Neural progenitor cell (in vitro differentiated cells): Measurements from ENCODE around the gene ZNF219. TPM values are rescaled to one million over a fixed set of nuclear protein-coding genes. Genes with fewer than 3 reads are reported as not detected.
A peak's percentile ranks its signal among the peaks of the same experiment; 100 is the strongest.

Source experiments
- DNase-seq: peaks from one replicate; pipeline ENCODE4 v3.0.0-alpha.2; 2016; ENCODE audit warnings: low spot score
- H2AFZ ChIP-seq: fragments of 200-600 bp; sonication (generic); replicated peaks from 2 replicates; pipeline ENCODE4 v1.6.1; 2016; ENCODE audit warnings: antibody characterized with exemption
- H3F3A ChIP-seq: fragments of 200-600 bp; sonication (generic); 2 replicates; pipeline ENCODE4 v1.6.1; 2016; ENCODE audit warnings: antibody characterized with exemption, low read depth
- H3K27ac ChIP-seq: fragments of 200-600 bp; sonication (generic); 2 replicates; pipeline ENCODE4 v1.5.1; 2016; ENCODE audit warnings: mild to moderate bottlenecking
- H3K27me3 ChIP-seq: fragments of 200-600 bp; sonication (generic); 2 replicates; pipeline ENCODE4 v1.6.1; 2016; ENCODE audit warnings: mild to moderate bottlenecking, moderate library complexity
- H3K36me3 ChIP-seq: fragments of 200-600 bp; sonication (generic); 2 replicates; pipeline ENCODE4 v1.5.1; 2016
- H3K4me1 ChIP-seq: fragments of 200-600 bp; sonication (generic); 2 replicates; pipeline ENCODE4 v1.6.1; 2016; ENCODE audit warnings: mixed run types
- H3K4me2 ChIP-seq: fragments of 200-600 bp; sonication (generic); 2 replicates; pipeline ENCODE4 v1.6.1; 2016
- H3K4me3 ChIP-seq: fragments of 200-600 bp; sonication (generic); 2 replicates; pipeline ENCODE4 v1.5.1; 2016
- H3K79me2 ChIP-seq: fragments of 200-600 bp; sonication (generic); 2 replicates; pipeline ENCODE4 v1.6.1; 2016; ENCODE audit warnings: low read depth
- H3K9ac ChIP-seq: fragments of 200-600 bp; sonication (generic); 2 replicates; pipeline ENCODE4 v1.6.1; 2016
- H3K9me3 ChIP-seq: fragments of 200-600 bp; sonication (generic); 2 replicates; pipeline ENCODE4 v1.5.1; 2016; ENCODE audit warnings: low read depth
- H4K20me1 ChIP-seq: fragments of 200-600 bp; sonication (generic); 2 replicates; pipeline ENCODE4 v1.6.1; 2016; ENCODE audit warnings: low read depth
- H3K27ac Mint-ChIP-seq: 3 replicates; pipeline ENCODE4 v1.8.0; 2021; ENCODE audit warnings: mixed read lengths
- H3K27me3 Mint-ChIP-seq: 2 replicates; pipeline ENCODE4 v1.8.0; 2022; ENCODE audit warnings: low read depth, mild to moderate bottlenecking, inconsistent platforms, moderate library complexity, mixed read lengths; ENCODE audit not compliant: insufficient read depth
- H3K36me3 Mint-ChIP-seq: 3 replicates; pipeline ENCODE4 v1.8.0; 2021; ENCODE audit warnings: mixed read lengths
- H3K4me1 Mint-ChIP-seq: 3 replicates; pipeline ENCODE4 v1.8.0; 2021; ENCODE audit warnings: mixed read lengths
- H3K4me3 Mint-ChIP-seq: 3 replicates; pipeline ENCODE4 v1.8.0; 2021; ENCODE audit warnings: mild to moderate bottlenecking, moderate library complexity, mixed read lengths
- H3K9me3 Mint-ChIP-seq: 3 replicates; pipeline ENCODE4 v1.8.0; 2020; ENCODE audit warnings: mixed read lengths
- CTCF ChIP-seq: fragments of 200-600 bp; sonication (generic); IDR thresholded peaks from 2 replicates; pipeline ENCODE4 v1.5.1; 2017; ENCODE audit warnings: antibody characterized with exemption, mild to moderate bottlenecking
- EZH2 ChIP-seq: fragments of 200-600 bp; sonication (generic); IDR thresholded peaks from 2 replicates; pipeline ENCODE4 v1.6.1; 2017; ENCODE audit warnings: antibody characterized with exemption, mild to moderate bottlenecking, moderate library complexity
- EZH2phosphoT487 ChIP-seq: fragments of 200-600 bp; sonication (generic); IDR thresholded peaks from 2 replicates; pipeline ENCODE4 v1.6.1; 2017; ENCODE audit warnings: antibody characterized with exemption
- total RNA-seq: library from RNA; depleted of rRNA; stranded (reverse); fragments of >200 nt; gene quantifications from 2 replicates; pipeline ENCODE4 v1.2.3, GENCODE V29; 2015; ENCODE audit warnings: low replicate concordance

ZNF219 gene
- total RNA-seq, 1 donor from 2014 or later: 46.2 TPM

DNA sequence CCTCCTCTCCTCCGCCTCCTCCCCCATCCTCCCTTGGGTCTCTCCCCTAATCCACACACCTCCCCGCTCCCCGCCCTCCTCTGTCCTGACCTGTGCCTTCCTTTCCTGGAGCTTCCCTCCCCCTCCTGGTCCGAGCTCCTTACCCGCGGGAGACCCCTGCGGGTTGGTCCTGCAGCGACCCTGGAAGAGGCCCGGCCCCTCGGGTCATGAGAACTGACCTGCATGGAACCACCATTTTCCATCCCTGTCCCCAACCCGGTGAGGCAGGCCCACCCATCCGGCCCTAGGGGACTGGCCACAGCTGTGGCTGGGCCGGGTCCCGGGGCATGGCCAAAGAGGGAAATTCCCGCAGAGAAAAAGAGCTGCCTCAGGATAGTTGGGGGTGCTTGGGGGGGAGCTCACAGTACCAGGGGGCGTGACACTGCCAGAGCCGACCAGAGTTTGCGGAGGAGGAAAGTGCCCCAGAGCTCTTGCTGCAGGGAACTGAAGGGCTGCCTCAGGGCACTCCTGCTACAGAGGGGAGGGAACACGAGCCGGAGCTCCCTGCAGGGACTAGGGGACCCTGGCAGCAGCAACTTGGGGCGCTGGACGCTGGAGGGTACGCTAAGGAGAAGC lies 27.7 kb downstream of the ZNF219 start:
- peaks cover 23% of the 10 kb centered on the region for H3K79me2 ChIP-seq
- H2AFZ ChIP-seq: no peak overlapping the region
- H3K9me3 Mint-ChIP-seq: no peaks in the 10 kb centered on the region
- no peak overlapping the region for H3K9ac ChIP-seq
- H3K27me3 ChIP-seq: peaks cover 7% of the 10 kb centered on the region
- peaks cover 10% of the 10 kb centered on the region for H3K4me1 ChIP-seq
- peaks cover 9% of the 10 kb centered on the region for H3K27me3 Mint-ChIP-seq
- TF ChIP-seq CTCF (peak; percentile 37), EZH2phosphoT487 (no peak), EZH2 (no peak)
- H4K20me1 ChIP-seq: peaks cover 13% of the 10 kb centered on the region
- peak; percentile 89 for DNase-seq
- H3K4me3 ChIP-seq: peak overlapping the region; percentile 75
- peaks cover 35% of the 10 kb centered on the region for H3K4me1 Mint-ChIP-seq
- H3K36me3 Mint-ChIP-seq: peaks cover 22% of the 10 kb centered on the region
- H3K27ac Mint-ChIP-seq: peak overlapping the region; percentile 97
- peaks cover 45% of the 10 kb centered on the region for H3F3A ChIP-seq
- no peaks in the 10 kb centered on the region for H3K36me3 ChIP-seq
- peak overlapping the region; percentile 97 for H3K4me3 Mint-ChIP-seq
- peak overlapping the region; percentile 68 for H3K27ac ChIP-seq
- peak overlapping the region; percentile 92 for H3K4me2 ChIP-seq
- H3K9me3 ChIP-seq: no peaks in the 10 kb centered on the region

DNA sequence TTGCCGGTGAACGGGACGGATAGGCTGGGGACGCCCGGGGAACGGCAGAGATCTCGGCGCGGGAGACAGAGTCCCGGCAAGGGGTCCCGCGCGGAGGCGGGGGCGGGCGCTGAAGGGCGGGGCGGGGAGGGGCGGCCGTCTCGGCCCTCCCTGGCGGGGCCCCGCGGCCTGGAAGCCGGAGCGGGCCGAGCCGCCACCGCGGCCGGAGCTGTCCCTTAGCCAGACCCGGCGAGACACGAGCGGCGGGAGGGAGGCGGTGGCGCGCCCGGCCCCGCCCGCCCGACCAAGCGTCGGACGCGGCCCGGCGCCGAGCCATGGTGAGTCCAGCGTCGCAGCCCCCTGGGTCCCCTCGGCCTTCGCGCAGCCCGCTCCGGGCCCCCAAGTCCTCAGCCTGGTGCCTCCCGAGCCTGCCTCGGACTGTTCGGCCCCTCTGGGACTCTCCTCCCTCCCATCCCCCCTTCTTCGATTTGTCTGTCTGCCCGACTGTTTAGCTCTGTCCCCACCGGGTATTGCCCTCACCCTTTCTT lies 28.3 kb downstream of the ZNF219 start, which contains the start of gene ARHGEF40:
ARHGEF40 (plus strand) TSS at position 222 of the 527 bp plus-strand sequence; CDS start at position 315, 93 bp downstream.
- H3K36me3 Mint-ChIP-seq: peaks cover 20% of the 10 kb centered on the region
- H3K9me3 Mint-ChIP-seq: no peaks in the 10 kb centered on the region
- Histone ChIP-seq H3K4me2 (peak within 1 kb of the TSS; percentile 92), H3K4me3 (peak within 1 kb of the TSS; percentile 75), H3K27me3 (peaks cover 7% of the 10 kb centered on the region), H3K4me1 (peaks cover 10% of the 10 kb centered on the region), H3K79me2 (peaks cover 23% of the 10 kb centered on the region), H3K36me3 (no peaks in the 10 kb centered on the region), H3K9me3 (no peaks in the 10 kb centered on the region), H2AFZ (peak within 1 kb of the TSS; percentile 38), H3K27ac (peak within 1 kb of the TSS; percentile 68), H3F3A (peaks cover 45% of the 10 kb centered on the region), H3K9ac (peak within 1 kb of the TSS; percentile 51), H4K20me1 (peaks cover 13% of the 10 kb centered on the region)
- peaks cover 9% of the 10 kb centered on the region for H3K27me3 Mint-ChIP-seq
- H3K4me3 Mint-ChIP-seq: peak within 1 kb of the TSS; percentile 97
- no peak for TF ChIP-seq CTCF
- TF ChIP-seq EZH2: no peak
- TF ChIP-seq EZH2phosphoT487: no peak
- H3K27ac Mint-ChIP-seq: peak within 1 kb of the TSS; percentile 98
- H3K4me1 Mint-ChIP-seq: peaks cover 35% of the 10 kb centered on the region
- peak; percentile 84 for DNase-seq

DNA sequence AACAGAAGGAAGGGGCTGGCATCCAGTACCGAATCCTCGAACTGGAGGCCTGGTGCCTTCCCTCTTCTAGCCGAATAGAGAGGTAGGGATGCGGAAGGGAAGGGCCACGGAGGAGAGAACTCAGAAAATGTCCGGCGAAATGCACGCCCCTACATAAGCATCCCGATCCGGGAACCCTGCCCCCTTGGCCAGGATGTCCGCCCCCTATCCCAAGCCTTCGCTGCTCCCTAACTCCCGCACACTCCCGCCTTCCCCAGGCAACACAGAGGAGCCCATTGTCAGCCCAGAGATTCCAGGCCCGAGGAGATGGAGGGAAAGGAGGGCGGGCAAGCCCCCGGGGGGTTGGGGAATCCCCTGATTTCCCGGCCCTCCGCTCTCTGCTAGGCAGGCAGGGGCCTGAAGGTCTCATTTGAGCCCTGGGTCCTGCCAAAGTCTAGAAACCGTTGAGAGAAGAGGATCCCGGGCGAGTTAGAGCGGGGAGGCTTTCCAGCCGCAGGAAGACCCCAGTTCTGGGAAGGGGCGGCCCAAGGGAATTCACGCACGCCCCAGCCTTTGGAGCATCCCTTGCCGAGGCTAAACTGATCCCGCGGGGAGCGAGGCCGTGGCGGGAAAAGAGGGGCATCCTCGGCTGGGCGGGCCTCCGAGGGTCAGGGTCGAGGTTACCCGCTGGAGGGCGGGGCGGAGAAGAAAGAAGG lies 28.9 kb downstream of the ZNF219 start:
- Mint-ChIP-seq H3K36me3 (peaks cover 15% of the 10 kb centered on the region), H3K27ac (peak overlapping the region; percentile 98), H3K4me1 (peaks cover 35% of the 10 kb centered on the region), H3K4me3 (peak overlapping the region; percentile 93), H3K9me3 (no peaks in the 10 kb centered on the region), H3K27me3 (peaks cover 9% of the 10 kb centered on the region)
- DNase-seq: peak; percentile 84
- Histone ChIP-seq H4K20me1 (peaks cover 13% of the 10 kb centered on the region), H3K79me2 (peaks cover 23% of the 10 kb centered on the region), H3K4me2 (peak overlapping the region; percentile 92), H3K9me3 (no peaks in the 10 kb centered on the region), H3K9ac (peak overlapping the region; percentile 51), H3K27me3 (peaks cover 7% of the 10 kb centered on the region), H3K36me3 (no peaks in the 10 kb centered on the region), H3K27ac (peak overlapping the region; percentile 32), H3K4me1 (peaks cover 10% of the 10 kb centered on the region), H3F3A (peaks cover 45% of the 10 kb centered on the region), H3K4me3 (peak overlapping the region; percentile 75), H2AFZ (peak overlapping the region; percentile 38)
- TF ChIP-seq CTCF (no peak), EZH2phosphoT487 (no peak), EZH2 (no peak)
